Keratinocyte (primary cell): ENCODE measurements around the gene UGT1A8. TPM values are rescaled to one million over a fixed set of nuclear protein-coding genes. Genes with fewer than 3 reads are reported as not detected.
A peak's percentile ranks its signal among the peaks of the same experiment; 100 is the strongest.

Experiments
- DNase-seq: peaks from one replicate; pipeline ENCODE4 v3.0.0-alpha.2; 2011; ENCODE audit warnings: low read depth, missing footprints, low spot score
- FAIRE-seq: peaks from 2 replicates; lab custom pipeline; 2011; peaks lifted over from hg19 to GRCh38; lab: Jason Lieb, UNC
- H2AFZ ChIP-seq: 2 replicates; pipeline ENCODE4 v1.6.0; 2012; ENCODE audit warnings: low read length, control low read depth, inconsistent platforms; ENCODE audit not compliant: control insufficient read depth
- H3K27ac ChIP-seq: 2 replicates; pipeline ENCODE4 v1.5.1; 2011; ENCODE audit warnings: low read length; ENCODE audit not compliant: control insufficient read depth, insufficient read depth
- H3K27me3 ChIP-seq: 3 replicates; pipeline ENCODE4 v1.6.0; 2011; ENCODE audit warnings: low read length; ENCODE audit not compliant: control insufficient read depth, insufficient read depth; ENCODE audit errors: extremely low read depth
- H3K36me3 ChIP-seq, 2 experiments: 2 replicates in 1 of 2; 3 replicates in 1 of 2; pipeline ENCODE4 v1.5.1; 2011; ENCODE audit warnings: low read length in 2 of 2, mild to moderate bottlenecking in 1 of 2; ENCODE audit not compliant: control insufficient read depth in 2 of 2, insufficient read depth in 2 of 2; ENCODE audit errors: extremely low read depth in 1 of 2
- H3K4me1 ChIP-seq: 3 replicates; pipeline ENCODE4 v1.5.1; 2011; ENCODE audit warnings: low read length; ENCODE audit not compliant: control insufficient read depth, insufficient read depth; ENCODE audit errors: extremely low read depth
- H3K4me2 ChIP-seq: 3 replicates; pipeline ENCODE4 v1.6.0; 2011; ENCODE audit warnings: low read depth, low read length; ENCODE audit not compliant: control insufficient read depth, insufficient read depth; ENCODE audit errors: extremely low read depth
- H3K4me3 ChIP-seq, 3 experiments: fragments of 200-600 bp in 1 of 3; sonication (generic) in 1 of 3; 2 replicates in 2 of 3; 3 replicates in 1 of 3; pipeline ENCODE4 v1.5.1; 2011 to 2016; ENCODE audit warnings: low read length in 3 of 3, mild to moderate bottlenecking in 3 of 3, control low read depth in 2 of 3, inconsistent platforms in 1 of 3, low read depth in 1 of 3, mixed read lengths in 1 of 3, mixed run types in 1 of 3, moderate library complexity in 1 of 3; ENCODE audit not compliant: control insufficient read depth in 2 of 3, insufficient read depth in 2 of 3; ENCODE audit errors: extremely low read depth in 1 of 3
- H3K79me2 ChIP-seq: 2 replicates; pipeline ENCODE4 v1.6.0; 2012; ENCODE audit warnings: low read length; ENCODE audit not compliant: control insufficient read depth, insufficient read depth
- H3K9ac ChIP-seq: 3 replicates; pipeline ENCODE4 v1.6.0; 2011; ENCODE audit warnings: low read length; ENCODE audit not compliant: control insufficient read depth, insufficient read depth; ENCODE audit errors: extremely low read depth
- H3K9me1 ChIP-seq: 3 replicates; pipeline ENCODE4 v1.6.0; 2011; ENCODE audit warnings: low read length; ENCODE audit not compliant: control insufficient read depth, insufficient read depth; ENCODE audit errors: extremely low read depth
- H3K9me3 ChIP-seq: 2 replicates; pipeline ENCODE4 v1.5.1; 2012; ENCODE audit warnings: low read depth, low read length; ENCODE audit not compliant: control insufficient read depth
- H4K20me1 ChIP-seq: 3 replicates; pipeline ENCODE4 v1.6.0; 2011; ENCODE audit warnings: low read length; ENCODE audit not compliant: control insufficient read depth, insufficient read depth; ENCODE audit errors: extremely low read depth
- CTCF ChIP-seq, 3 experiments: IDR thresholded peaks in 1 of 3; conservative IDR thresholded peaks in 1 of 3; optimal IDR thresholded peaks in 1 of 3; 2 replicates in 2 of 3; 3 replicates in 1 of 3; pipeline versions ENCODE3 to v1.5.1; 2011; ENCODE audit warnings: low read length in 3 of 3, mild to moderate bottlenecking in 3 of 3, moderate library complexity in 2 of 3, control low read depth in 1 of 3, inconsistent platforms in 1 of 3; ENCODE audit not compliant: insufficient read depth in 2 of 3; ENCODE audit errors: extremely low read depth in 1 of 3
- EZH2 ChIP-seq: IDR thresholded peaks from one replicate; pipeline ENCODE4 v1.6.1; 2012; ENCODE audit warnings: inconsistent platforms, mild to moderate bottlenecking, low read length, moderate library complexity
- dilution Hi-C: fragments of 300-500 bp; cut with MboI; formaldehyde crosslinking; loops from one replicate; pipeline ENCODE4 v1.7.0; 2020; ENCODE audit warnings: low sequenced_read_pairs; ENCODE audit not compliant: extremely low pct_ligation_motif_present
- polyA plus RNA-seq, 5 experiments: library from polyadenylated mRNA; depleted of rRNA in 3 of 5; stranded (reverse) in 3 of 5; stranded (forward) in 1 of 5; unstranded in 1 of 5; fragments of >200 nt; gene quantifications; 1 replicate in 1 of 5; 2 replicates in 3 of 5; 3 replicates in 1 of 5; pipeline versions ENCODE4 v1.2.1 to v1.2.3, GENCODE V29; 2011 to 2012; ENCODE audit warnings: missing spikeins in 2 of 5, low read depth in 1 of 5, low replicate concordance in 1 of 5

Gene UGT1A8
- polyA plus RNA-seq, 1 donor (not counting 4 experiments of a cell fraction or from before 2014, with no cell fraction given) = 0.64 TPM

GRCh38 chr2:233702238-233702637 lies 84.8 kb downstream of the UGT1A8 start:
- H3K27me3 ChIP-seq = no peaks in the 10 kb centered on the region
- H3K9ac ChIP-seq = no peak overlapping the region
- no peak overlapping the region for H2AFZ ChIP-seq
- no peak for TF ChIP-seq EZH2
- no peak for TF ChIP-seq CTCF (optimal IDR thresholded peaks at IDR 0.05 in 1 of 3, IDR thresholded peaks at IDR 0.05 in 1 of 3, conservative IDR thresholded peaks at IDR 0.05 in 1 of 3; ENCODE audit: extremely low read depth in 1 of 3, insufficient read depth in 2 of 3, low read length in 3 of 3)
- DNase-seq (no peak), FAIRE-seq (no peak)
- no peaks in the 10 kb centered on the region for H3K9me3 ChIP-seq
- H3K4me3 ChIP-seq = no peak overlapping the region
- no peaks in the 10 kb centered on the region for H3K9me1 ChIP-seq
- H3K4me1 ChIP-seq = peaks cover 31% of the 10 kb centered on the region
- dilution Hi-C loops = no loop called here
- no peak overlapping the region for H3K4me2 ChIP-seq
- H3K79me2 ChIP-seq = peaks cover 43% of the 10 kb centered on the region
- no peak overlapping the region for H3K27ac ChIP-seq
- no peaks in the 10 kb centered on the region for H4K20me1 ChIP-seq
- peaks cover 0 to 8% of the 10 kb centered on the region in 2 experiments for H3K36me3 ChIP-seq

- no peaks in the 10 kb centered on the region for H3K9me3 ChIP-seq
- H3K27ac ChIP-seq = peak overlapping the region; percentile 59
- no peak for TF ChIP-seq CTCF (optimal IDR thresholded peaks at IDR 0.05 in 1 of 3, IDR thresholded peaks at IDR 0.05 in 1 of 3, conservative IDR thresholded peaks at IDR 0.05 in 1 of 3; ENCODE audit: extremely low read depth in 1 of 3, insufficient read depth in 2 of 3, low read length in 3 of 3)
- no peak for TF ChIP-seq EZH2
- H3K4me3 ChIP-seq = no peak overlapping the region
- H4K20me1 ChIP-seq = no peaks in the 10 kb centered on the region
- peak overlapping the region; percentile 8 for H3K9ac ChIP-seq
- no peaks in the 10 kb centered on the region for H3K9me1 ChIP-seq
- H3K4me1 ChIP-seq = peaks cover 34% of the 10 kb centered on the region
- DNase-seq (no peak), FAIRE-seq (no peak)
- peaks cover 43% of the 10 kb centered on the region for H3K79me2 ChIP-seq
- peak overlapping the region; percentile 36 for H3K4me2 ChIP-seq
- dilution Hi-C loops = no loop called here
- H3K27me3 ChIP-seq = no peaks in the 10 kb centered on the region
- no peaks in the 10 kb centered on the region for H3K36me3 ChIP-seq
- no peak overlapping the region for H2AFZ ChIP-seq
Measured at GRCh38 chr2:233705911-233706506, 88.6 kb downstream of the UGT1A8 start.
